ENCODE data around the gene MRPL50.

DNA sequence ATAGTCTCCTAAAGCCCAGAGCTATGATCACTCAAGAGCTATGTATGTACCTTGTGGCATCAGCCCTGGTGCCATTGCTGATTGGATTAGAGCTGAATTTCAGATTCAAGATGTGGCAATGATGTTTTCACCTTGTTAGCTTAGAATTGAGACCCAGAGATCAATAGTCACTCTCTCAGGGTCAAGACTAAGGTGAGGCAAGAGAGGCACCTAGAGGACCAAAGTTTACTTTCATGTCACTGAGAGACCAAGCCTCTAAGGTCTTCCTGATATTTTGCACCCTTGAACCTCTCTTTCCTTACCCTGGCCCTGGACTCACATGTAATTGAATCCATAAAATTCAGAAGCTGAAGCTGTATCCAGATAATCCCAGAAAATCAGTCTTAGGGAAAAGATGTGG, 56.5 kb downstream of the MRPL50 start:
- TF ChIP-seq, protein P1, sequence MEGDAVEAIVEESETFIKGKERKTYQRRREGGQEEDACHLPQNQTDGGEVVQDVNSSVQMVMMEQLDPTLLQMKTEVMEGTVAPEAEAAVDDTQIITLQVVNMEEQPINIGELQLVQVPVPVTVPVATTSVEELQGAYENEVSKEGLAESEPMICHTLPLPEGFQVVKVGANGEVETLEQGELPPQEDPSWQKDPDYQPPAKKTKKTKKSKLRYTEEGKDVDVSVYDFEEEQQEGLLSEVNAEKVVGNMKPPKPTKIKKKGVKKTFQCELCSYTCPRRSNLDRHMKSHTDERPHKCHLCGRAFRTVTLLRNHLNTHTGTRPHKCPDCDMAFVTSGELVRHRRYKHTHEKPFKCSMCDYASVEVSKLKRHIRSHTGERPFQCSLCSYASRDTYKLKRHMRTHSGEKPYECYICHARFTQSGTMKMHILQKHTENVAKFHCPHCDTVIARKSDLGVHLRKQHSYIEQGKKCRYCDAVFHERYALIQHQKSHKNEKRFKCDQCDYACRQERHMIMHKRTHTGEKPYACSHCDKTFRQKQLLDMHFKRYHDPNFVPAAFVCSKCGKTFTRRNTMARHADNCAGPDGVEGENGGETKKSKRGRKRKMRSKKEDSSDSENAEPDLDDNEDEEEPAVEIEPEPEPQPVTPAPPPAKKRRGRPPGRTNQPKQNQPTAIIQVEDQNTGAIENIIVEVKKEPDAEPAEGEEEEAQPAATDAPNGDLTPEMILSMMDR (IDR thresholded peaks at IDR 0.05): no peak
- TF ChIP-seq EZH2 (IDR thresholded peaks at IDR 0.05; ENCODE audit: borderline replicate concordance, insufficient read depth, low read depth, low read length, poor library complexity, severe bottlenecking): no peak

Data from B cell (primary cell).